H54 (cell line): ENCODE data around the gene DDI2.
"Not testable (repeated sequence)": the region's sequence is repeated elsewhere in the genome, so short reads cannot be mapped to it uniquely, and the experiment has no call there.

Experiments used
- DNase-seq: peaks from one replicate; pipeline ENCODE4 v3.0.0; 2011; ENCODE audit warnings: low spot score, mixed read lengths; ENCODE audit not compliant: insufficient read length
- FAIRE-seq: peaks from 3 replicates; lab custom pipeline; 2011; peaks lifted over from hg19 to GRCh38; lab: Jason Lieb, UNC
- POLR2A ChIP-seq: IDR thresholded peaks from 2 replicates; pipeline ENCODE4 v1.6.1; 2011; ENCODE audit warnings: low read depth, mild to moderate bottlenecking, low read length

DDI2 gene

DNA sequence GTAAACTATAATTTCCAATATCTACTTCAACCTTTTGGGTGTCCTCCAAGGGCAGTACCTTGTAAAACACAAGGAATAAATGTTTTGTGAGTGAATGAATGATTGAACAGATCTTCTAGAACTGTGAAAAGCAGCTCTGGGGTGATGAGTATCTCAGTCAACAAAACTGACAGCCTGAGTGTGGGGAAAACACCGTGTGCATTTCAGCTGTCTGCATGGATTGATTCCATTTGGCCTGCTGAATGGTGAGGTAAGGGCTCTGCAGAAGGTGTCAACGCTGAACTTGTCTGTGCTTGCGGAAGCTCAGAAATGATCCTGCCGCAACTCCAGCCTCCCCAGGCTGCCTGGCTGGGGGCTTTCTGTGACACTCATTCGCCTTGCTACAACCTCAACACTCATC lies 25.0 kb upstream of the DDI2 start:
- FAIRE-seq (no peak), DNase-seq (no peak)
- TF ChIP-seq POLR2A: no peak

DNA sequence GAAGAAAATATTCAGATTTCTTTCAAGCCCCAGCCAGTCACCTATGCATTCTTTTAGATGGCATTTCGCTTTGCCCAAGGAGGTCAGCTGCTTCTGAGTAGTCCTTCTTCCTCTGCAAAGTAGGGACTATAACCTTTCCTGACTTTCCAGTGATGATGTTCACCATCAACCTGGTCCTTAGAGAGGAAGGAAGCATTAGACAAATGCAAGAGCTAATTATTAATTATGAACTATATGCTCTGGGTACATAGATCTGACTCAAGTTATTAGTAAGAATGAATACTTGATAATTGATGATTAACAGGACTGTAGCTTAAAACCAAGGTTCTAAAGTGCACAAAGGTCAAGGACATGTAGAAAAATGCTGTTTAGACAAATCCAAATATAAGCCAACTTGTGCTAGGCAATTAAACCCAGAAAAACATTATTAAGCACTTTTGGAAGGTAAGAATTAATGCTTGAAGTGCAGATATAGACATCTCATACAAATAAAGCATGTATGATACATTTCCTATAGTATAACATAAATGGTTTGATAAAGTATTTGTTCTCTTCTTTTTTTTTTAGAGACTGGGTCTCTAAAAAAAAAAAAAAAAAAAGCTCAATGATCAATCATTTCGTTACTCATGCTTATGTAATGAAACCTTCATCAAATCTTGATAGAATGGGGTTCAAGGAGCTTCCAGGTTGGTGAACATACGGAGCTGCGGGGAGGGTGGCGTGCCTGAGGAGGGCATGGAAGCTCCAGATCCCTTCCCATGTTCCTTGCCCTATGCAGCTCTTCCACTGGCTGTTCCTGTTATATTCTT lies 21.2 kb upstream of the DDI2 start:
- no peak for TF ChIP-seq POLR2A
- no peak for FAIRE-seq
- DNase-seq: no peak

DNA sequence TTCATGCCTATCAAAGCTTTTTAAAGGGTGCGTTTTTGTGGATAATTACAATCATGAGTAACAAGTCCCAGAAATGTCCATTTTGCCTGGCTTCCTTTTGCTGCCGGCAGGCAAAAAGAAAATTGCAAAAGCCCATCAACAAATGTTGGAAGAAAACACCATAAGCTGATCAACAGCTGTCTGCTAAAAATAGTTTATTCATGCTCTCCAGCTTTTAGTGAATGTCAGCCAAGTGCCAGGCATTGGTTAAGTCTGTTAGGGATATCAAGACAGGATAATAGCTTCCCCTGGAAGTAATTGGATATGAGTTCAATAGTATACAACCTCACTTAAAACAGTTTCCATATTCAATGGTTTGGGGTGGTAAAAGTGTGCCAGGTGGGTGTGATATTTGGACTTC lies 18.8 kb upstream of the DDI2 start:
- DNase-seq: no peak
- no peak for FAIRE-seq

DNA sequence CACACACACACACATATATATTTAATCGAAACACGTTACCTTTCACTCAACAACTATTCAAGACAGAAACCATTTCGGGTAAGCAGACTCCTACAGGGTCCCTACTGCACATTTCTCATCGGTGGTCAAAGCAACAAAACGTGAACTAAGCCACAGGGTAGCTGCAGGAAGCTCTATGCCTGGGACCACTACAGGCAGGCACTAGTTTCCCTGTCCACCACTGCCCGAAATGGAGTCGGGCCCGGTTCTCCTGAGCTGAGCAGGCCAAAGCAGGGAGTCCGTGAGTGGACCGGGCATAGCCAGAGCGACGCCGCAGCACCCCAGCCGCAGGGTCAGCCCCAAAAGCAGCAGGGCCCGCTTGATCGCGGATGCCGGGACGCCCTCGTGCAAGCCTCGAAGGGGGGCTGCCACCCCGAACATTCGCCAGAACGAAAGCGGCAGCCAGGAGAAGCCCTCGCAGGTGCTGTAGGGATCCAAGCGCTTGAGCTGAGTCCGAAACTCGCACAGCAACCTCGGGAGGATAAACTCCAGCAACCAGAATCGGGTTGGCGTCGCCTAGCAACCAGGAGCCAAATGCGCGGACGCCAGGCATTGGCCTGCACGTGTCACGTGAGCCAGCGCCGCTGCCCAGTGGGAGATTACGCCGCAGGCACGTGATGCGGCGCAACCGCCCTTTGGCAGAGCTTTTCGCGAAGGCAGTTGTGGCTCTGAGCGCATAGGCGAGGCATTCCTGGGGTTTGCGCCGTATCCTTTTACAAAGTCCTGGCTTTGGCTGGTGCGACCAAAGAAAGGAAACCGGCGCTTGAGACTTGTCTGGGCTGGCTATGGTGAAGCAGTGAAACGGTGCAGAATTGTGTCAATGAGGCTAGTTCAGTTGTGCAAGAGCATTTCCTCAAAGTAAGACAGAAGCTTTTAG lies 13.9 kb upstream of the DDI2 start:
- DNase-seq (peak; percentile 70), FAIRE-seq (no peak)
- TF ChIP-seq POLR2A: no peak

More for the DNA sequence above, 18.8 kb upstream of the DDI2 start:
- no peak for TF ChIP-seq POLR2A

DNA sequence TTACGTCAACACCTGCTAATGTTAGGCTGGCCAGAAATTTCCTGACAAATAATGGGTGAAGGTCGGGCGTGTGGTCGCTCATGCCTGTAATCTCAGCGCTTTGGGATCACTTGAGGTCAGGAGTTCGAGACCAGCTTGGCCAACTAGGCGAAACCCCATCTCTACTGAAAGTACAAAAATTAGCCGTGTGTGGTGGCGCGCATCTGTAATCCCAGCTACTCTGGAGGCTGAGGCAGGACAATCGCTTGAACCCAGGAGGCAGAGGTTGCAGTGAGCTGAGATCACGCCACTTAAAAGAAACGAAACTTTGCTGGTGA lies 13.3 kb upstream of the DDI2 start:
- not testable (repeated sequence) for FAIRE-seq, DNase-seq

DNA sequence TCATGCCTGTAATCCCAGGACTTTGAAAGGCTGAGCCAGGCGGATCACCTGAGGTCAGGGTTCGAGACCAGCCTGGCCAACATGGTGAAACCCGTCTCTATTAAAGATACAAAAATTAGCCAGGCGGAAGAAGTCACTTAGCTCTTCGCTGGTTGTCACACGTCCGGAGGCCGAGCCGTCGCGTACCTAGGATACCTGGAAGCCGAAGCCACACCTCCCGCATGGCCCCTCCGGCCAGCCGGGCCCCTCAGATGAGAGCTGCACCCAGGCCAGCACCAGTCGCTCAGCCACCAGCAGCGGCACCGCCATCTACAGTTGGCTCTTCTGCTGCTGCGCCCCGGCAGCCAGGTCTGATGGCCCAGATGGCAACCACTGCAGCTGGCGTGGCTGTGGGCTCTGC lies 12.9 kb upstream of the DDI2 start:
- not testable (repeated sequence) for DNase-seq, FAIRE-seq

DNA sequence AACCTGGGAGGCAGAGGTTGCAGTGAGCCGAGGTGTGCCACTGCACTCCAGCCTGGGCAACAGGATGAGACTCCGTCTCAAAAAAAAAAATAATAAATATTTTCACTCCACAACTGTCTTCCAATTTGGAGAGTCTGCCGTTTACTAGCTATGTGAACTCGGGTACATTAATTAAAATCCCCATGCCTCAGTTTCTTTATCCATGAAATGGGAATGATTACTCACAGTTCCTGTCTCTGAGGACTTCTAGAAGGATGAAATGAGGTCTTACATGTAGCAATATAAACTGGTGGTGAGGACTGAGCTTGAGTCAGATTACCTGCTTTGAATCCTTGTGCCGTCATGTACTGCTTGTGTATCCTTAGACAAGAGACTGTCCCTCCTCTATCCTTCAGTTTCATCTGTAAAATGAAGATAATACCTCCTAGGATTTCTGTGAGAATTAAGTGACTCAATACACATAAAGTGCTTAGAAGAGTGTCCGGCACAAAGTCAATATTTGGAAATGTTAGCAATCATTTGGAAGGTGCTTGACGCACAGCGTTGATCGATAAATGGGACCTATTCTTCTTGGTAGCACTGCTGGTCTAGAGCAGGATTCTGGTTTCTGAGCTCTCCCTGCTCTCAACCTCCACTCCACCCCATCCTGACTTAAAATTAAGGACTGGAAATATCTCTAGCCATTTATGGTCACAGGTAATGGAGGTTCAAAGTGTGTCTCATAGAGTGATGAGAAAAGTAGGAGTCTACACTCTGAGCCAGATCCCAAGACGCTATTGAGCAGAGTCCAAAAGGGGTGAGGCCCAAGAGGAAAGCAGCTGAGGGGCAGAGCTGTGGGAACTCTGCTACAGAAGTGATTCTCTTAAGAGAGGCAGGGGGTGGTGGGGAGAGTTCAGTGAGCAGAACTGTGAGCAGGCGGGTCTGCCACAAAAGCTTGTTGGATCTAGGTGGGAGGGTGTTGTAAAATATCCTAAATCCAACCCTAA lies 11.6 kb upstream of the DDI2 start:
- no peak for TF ChIP-seq POLR2A
- no peak for FAIRE-seq
- DNase-seq: no peak

DNA sequence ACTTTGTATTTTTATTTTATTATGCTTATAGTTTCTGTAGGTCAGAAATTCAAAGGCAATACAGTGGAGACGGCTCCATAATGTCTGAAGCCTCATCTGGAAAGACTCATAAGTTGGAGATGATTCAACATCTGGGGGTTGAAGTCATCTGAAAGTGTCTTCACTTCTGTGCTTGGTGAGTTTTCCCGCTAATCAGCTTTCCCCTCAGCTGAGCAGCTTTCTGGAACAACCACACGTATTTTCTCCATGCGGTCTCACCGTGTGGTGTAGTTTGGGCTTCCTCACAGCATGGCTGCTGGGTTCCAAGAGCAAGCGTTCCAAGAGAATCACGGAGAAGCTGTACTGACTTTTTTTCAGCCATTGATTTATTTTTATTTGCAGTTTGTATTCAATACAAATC lies 7.6 kb upstream of the DDI2 start:
- no peak for TF ChIP-seq POLR2A
- DNase-seq: no peak
- FAIRE-seq: no peak

DNA sequence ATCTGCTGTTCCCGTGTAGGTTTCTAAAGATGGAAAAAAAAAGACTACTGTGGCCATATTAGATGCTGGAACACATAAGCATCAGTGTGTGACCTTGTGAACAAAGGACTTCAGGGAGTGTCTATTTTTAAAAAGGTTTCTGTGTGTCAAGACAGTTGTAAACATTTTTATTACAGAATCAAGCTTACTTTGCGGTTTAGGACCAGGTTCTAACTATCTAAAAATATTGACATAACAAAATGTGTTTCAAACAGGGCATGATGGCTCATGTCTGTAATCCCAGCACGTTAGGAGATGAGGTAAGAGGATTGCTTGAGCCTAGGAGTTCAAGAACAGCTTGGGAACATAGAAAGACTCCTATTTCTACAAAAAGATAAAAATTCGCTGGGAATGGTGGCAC lies 7.1 kb upstream of the DDI2 start:
- FAIRE-seq (no peak), DNase-seq (no peak)
- no peak for TF ChIP-seq POLR2A

DNA sequence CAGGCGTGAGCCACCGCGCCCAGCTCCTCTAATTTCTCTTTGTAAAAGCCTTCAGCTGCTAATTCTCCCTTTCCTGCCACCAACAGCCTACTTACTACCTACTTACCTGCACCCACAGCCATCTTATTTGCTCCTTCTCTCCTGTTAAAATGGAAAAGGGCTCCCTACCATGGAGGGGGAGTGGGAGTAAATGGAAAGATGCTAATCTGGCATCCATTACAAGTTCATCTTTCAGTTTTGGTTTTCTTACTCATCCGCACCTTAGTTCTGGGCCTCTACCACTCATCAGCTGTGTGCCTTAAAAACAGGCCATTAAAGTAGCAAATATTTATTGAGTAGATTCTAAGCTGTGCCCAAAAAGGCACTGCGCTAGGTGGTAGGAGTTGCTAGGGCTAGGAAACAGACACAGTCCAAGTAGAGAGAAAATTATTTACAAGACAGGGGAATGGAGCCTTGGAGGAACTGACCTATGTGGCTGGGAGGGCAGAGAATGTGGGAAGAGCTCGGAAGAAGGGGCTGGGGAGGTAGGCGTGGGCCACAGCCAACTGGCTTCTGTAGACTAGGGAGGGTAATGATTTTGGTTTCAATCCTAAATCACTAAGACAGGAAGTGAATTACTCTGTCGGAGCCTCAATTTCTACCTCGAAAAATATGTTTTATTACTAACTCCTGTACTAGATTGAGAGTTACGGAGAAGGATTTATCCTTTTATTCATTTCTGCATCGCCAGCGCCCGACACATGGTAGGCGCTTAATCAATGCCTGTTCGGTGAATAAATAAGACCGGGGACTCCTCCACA lies 685 bp upstream of the DDI2 start:
- DNase-seq (no peak), FAIRE-seq (no peak)
- TF ChIP-seq POLR2A: no peak

DNA sequence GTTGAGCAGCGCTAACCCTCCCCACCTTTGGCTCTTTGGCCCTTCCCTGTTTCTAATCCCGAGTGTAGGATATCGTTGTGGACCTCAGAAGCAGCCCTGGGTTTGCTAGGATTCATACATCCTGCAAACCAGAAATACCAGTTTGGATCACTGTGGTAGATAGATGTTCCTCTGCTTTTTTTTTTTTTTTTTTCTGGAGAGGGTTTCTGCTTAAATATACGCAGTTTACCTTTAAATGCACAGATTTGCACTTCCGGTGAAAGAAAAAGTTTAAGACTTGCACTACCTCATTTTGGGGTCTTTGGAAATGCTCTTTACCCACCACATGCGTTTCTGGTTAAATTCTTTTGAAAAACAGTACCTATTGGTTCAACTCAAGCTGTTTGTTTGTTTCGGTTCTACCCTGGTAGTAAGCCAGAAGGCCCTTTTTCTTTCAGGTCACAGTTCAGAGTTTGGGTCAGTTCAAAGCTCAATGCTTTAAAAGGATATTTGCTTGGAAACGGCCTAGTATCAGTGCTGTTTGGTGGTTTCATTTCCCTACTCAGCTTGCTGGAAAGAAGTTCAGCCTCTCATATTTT lies 908 bp downstream of the DDI2 start:
- DNase-seq (no peak), FAIRE-seq (no peak)
- TF ChIP-seq POLR2A: no peak

DNA sequence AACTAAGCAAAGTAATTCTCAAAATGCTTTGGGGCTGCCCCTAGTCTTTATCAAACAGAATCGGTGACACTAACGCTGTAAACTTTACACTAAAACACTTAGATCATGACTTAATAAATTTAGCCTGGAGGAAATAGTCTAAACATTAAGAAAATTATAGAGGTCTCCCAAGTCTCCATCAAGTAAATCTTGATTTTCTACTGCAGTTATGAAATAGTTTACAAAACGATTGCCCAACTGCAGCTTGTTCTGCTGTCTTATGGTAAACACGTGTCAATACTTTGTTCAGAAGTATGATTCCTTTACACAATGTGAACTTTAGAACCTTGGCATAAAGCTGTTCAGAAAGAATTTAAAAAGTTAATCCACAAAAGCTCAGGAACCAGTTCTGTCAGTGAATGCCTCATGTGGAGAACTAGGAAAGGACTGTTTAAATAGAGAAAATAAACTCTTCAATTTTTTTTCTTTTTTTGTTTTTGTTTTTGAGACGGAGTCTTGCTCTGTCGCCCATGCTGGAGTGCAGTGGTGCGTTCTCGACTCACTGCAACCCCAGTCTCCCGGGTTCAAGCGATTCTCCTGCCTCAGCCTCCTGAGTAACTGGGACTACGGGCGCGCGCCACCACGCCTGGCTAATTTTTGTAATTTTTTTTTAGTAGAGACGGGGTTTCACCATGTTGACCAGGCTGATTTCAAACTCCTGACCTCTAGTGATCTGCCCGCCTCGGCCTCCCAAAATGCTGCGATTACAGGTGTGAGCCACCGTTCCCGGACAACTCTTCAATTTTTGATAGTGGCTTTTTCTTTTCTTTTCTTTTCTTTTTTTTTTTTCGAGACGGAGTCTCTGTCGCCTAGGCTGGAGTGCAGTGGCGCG lies 1.6 kb downstream of the DDI2 start:
- DNase-seq (no peak), FAIRE-seq (no peak)
- TF ChIP-seq POLR2A: no peak
